ENCODE measurements around the gene OR2T6.

Gene OR2T6

GRCh38 chr1:248373761-248374160 lies 1.8 kb upstream of the OR2T6 start:
- H3K27me3 ChIP-seq (replicated peaks in 2 of 5; ENCODE audit: control insufficient read depth in 4 of 5, insufficient read depth in 5 of 5, low read length in 4 of 5) = no peaks in the 10 kb centered on the region
- peaks cover 0 to 6% (median 2%) of the 10 kb centered on the region in 4 experiments for H3K4me1 ChIP-seq (ENCODE audit: control extremely low read depth in 1 of 4, control insufficient read depth in 4 of 4, insufficient read depth in 4 of 4, low read length in 3 of 4)
- POLR2A ChIA-PET = no interaction called here
- H3K4me3 ChIP-seq (ENCODE audit: control insufficient read depth in 1 of 7, extremely low read depth in 1 of 7, insufficient read depth in 4 of 7, low read depth in 2 of 7, low read length in 6 of 7) = no peak overlapping the region
- CTCF ChIA-PET = no interaction called here
- no peaks in the 10 kb centered on the region for H3K9me3 ChIP-seq (ENCODE audit: control extremely low read depth in 1 of 5, control insufficient read depth in 4 of 5, insufficient read depth in 2 of 5, low read depth in 1 of 5, low read length in 4 of 5)
- H3K27ac ChIP-seq (ENCODE audit: insufficient read depth in 1 of 2, low read depth in 1 of 2, low read length in 2 of 2, poor library complexity in 1 of 2, severe bottlenecking in 2 of 2) = no peak overlapping the region
- no peak for DNase-seq
- no peaks in the 10 kb centered on the region for H3K36me3 ChIP-seq (ENCODE audit: control insufficient read depth in 4 of 4, insufficient read depth in 4 of 4, low read length in 3 of 4)
- WGBS (ENCODE audit: insufficient coverage) = 97% methylated on average over 4 of the region's 4 CpGs

GRCh38 chr1:248376916-248377315 lies 1.4 kb downstream of the OR2T6 start:
- Histone ChIP-seq H3K27ac (ENCODE audit: insufficient read depth in 1 of 2, low read depth in 1 of 2, low read length in 2 of 2, poor library complexity in 1 of 2, severe bottlenecking in 2 of 2) (no peak overlapping the region), H3K4me1 (ENCODE audit: control extremely low read depth in 1 of 4, control insufficient read depth in 4 of 4, insufficient read depth in 4 of 4, low read length in 3 of 4) (peaks cover 0 to 6% (median 2%) of the 10 kb centered on the region in 4 experiments), H3K27me3 (replicated peaks in 2 of 5; ENCODE audit: control insufficient read depth in 4 of 5, insufficient read depth in 5 of 5, low read length in 4 of 5) (no peaks in the 10 kb centered on the region), H3K36me3 (ENCODE audit: control insufficient read depth in 4 of 4, insufficient read depth in 4 of 4, low read length in 3 of 4) (no peaks in the 10 kb centered on the region), H3K4me3 (ENCODE audit: control insufficient read depth in 1 of 7, extremely low read depth in 1 of 7, insufficient read depth in 4 of 7, low read depth in 2 of 7, low read length in 6 of 7) (no peak overlapping the region), H3K9me3 (ENCODE audit: control extremely low read depth in 1 of 5, control insufficient read depth in 4 of 5, insufficient read depth in 2 of 5, low read depth in 1 of 5, low read length in 4 of 5) (no peaks in the 10 kb centered on the region)
- 71% methylated on average over 1 of the region's 3 CpGs for WGBS (ENCODE audit: insufficient coverage)
- CTCF ChIA-PET = no interaction called here
- no peak for DNase-seq
- POLR2A ChIA-PET = no interaction called here

- H3K9me3 ChIP-seq (ENCODE audit: control extremely low read depth in 1 of 5, control insufficient read depth in 4 of 5, insufficient read depth in 2 of 5, low read depth in 1 of 5, low read length in 4 of 5) = no peaks in the 10 kb centered on the region
- H3K27me3 ChIP-seq (replicated peaks in 2 of 5; ENCODE audit: control insufficient read depth in 4 of 5, insufficient read depth in 5 of 5, low read length in 4 of 5) = no peaks in the 10 kb centered on the region
- no peak overlapping the region for H3K27ac ChIP-seq (ENCODE audit: insufficient read depth in 1 of 2, low read depth in 1 of 2, low read length in 2 of 2, poor library complexity in 1 of 2, severe bottlenecking in 2 of 2)
- ChIA-PET POLR2A (interaction anchor here (0.6 kb wide), 1 partner anchor 447 kb away, joined by 4 read pairs; no protein-coding TSS in a partner anchor), CTCF (no interaction called here)
- DNase-seq = no peak
- 80% methylated on average over 1 of the region's 3 CpGs for WGBS (ENCODE audit: insufficient coverage)
- H3K36me3 ChIP-seq (ENCODE audit: control insufficient read depth in 4 of 4, insufficient read depth in 4 of 4, low read length in 3 of 4) = no peaks in the 10 kb centered on the region
- no peak overlapping the region for H3K4me3 ChIP-seq (ENCODE audit: control insufficient read depth in 1 of 7, extremely low read depth in 1 of 7, insufficient read depth in 4 of 7, low read depth in 2 of 7, low read length in 6 of 7)
- H3K4me1 ChIP-seq (ENCODE audit: control extremely low read depth in 1 of 4, control insufficient read depth in 4 of 4, insufficient read depth in 4 of 4, low read length in 3 of 4) = no peaks in the 10 kb centered on the region
Observed at GRCh38 chr1:248380854-248381253, 5.3 kb downstream of the OR2T6 start.

GRCh38 chr1:248388426-248388825 lies 12.9 kb downstream of the OR2T6 start:
- H3K4me1 ChIP-seq (ENCODE audit: control extremely low read depth in 1 of 4, control insufficient read depth in 4 of 4, insufficient read depth in 4 of 4, low read length in 3 of 4) = no peaks in the 10 kb centered on the region
- H3K4me3 ChIP-seq (ENCODE audit: control insufficient read depth in 1 of 7, extremely low read depth in 1 of 7, insufficient read depth in 4 of 7, low read depth in 2 of 7, low read length in 6 of 7) = no peak overlapping the region
- ChIA-PET CTCF (no interaction called here), POLR2A (no interaction called here)
- H3K36me3 ChIP-seq (ENCODE audit: control insufficient read depth in 4 of 4, insufficient read depth in 4 of 4, low read length in 3 of 4) = no peaks in the 10 kb centered on the region
- no peak overlapping the region for H3K27ac ChIP-seq (ENCODE audit: insufficient read depth in 1 of 2, low read depth in 1 of 2, low read length in 2 of 2, poor library complexity in 1 of 2, severe bottlenecking in 2 of 2)
- peak in 2 of 3 donors; percentile 50 to 66 for DNase-seq
- whole genome bisulfite sequencing (ENCODE audit: insufficient coverage) = 11% methylated on average over 2 of the region's 2 CpGs
- H3K27me3 ChIP-seq (replicated peaks in 2 of 5; ENCODE audit: control insufficient read depth in 4 of 5, insufficient read depth in 5 of 5, low read length in 4 of 5) = no peaks in the 10 kb centered on the region
- H3K9me3 ChIP-seq (ENCODE audit: control extremely low read depth in 1 of 5, control insufficient read depth in 4 of 5, insufficient read depth in 2 of 5, low read depth in 1 of 5, low read length in 4 of 5) = peaks cover 0 to 2% (median 0%) of the 10 kb centered on the region in 5 experiments

GRCh38 chr1:248393050-248393449 lies 17.5 kb downstream of the OR2T6 start:
- Histone ChIP-seq H3K9me3 (ENCODE audit: control extremely low read depth in 1 of 5, control insufficient read depth in 4 of 5, insufficient read depth in 2 of 5, low read depth in 1 of 5, low read length in 4 of 5) (no peaks in the 10 kb centered on the region), H3K27me3 (replicated peaks in 2 of 5; ENCODE audit: control insufficient read depth in 4 of 5, insufficient read depth in 5 of 5, low read length in 4 of 5) (no peaks in the 10 kb centered on the region), H3K36me3 (ENCODE audit: control insufficient read depth in 4 of 4, insufficient read depth in 4 of 4, low read length in 3 of 4) (no peaks in the 10 kb centered on the region), H3K27ac (ENCODE audit: insufficient read depth in 1 of 2, low read depth in 1 of 2, low read length in 2 of 2, poor library complexity in 1 of 2, severe bottlenecking in 2 of 2) (no peak overlapping the region), H3K4me1 (ENCODE audit: control extremely low read depth in 1 of 4, control insufficient read depth in 4 of 4, insufficient read depth in 4 of 4, low read length in 3 of 4) (no peaks in the 10 kb centered on the region), H3K4me3 (ENCODE audit: control insufficient read depth in 1 of 7, extremely low read depth in 1 of 7, insufficient read depth in 4 of 7, low read depth in 2 of 7, low read length in 6 of 7) (no peak overlapping the region)
- 92% methylated on average over 2 of the region's 2 CpGs for WGBS (ENCODE audit: insufficient coverage)
- CTCF ChIA-PET = no interaction called here
- POLR2A ChIA-PET = no interaction called here
- DNase-seq = no peak

- Histone ChIP-seq H3K36me3 (ENCODE audit: control insufficient read depth in 4 of 4, insufficient read depth in 4 of 4, low read length in 3 of 4) (no peaks in the 10 kb centered on the region), H3K4me1 (ENCODE audit: control extremely low read depth in 1 of 4, control insufficient read depth in 4 of 4, insufficient read depth in 4 of 4, low read length in 3 of 4) (no peaks in the 10 kb centered on the region), H3K4me3 (ENCODE audit: control insufficient read depth in 1 of 7, extremely low read depth in 1 of 7, insufficient read depth in 4 of 7, low read depth in 2 of 7, low read length in 6 of 7) (no peak within 1 kb of the TSS), H3K9me3 (ENCODE audit: control extremely low read depth in 1 of 5, control insufficient read depth in 4 of 5, insufficient read depth in 2 of 5, low read depth in 1 of 5, low read length in 4 of 5) (peaks cover 0 to 1% (median 0%) of the 10 kb centered on the region in 5 experiments), H3K27me3 (replicated peaks in 2 of 5; ENCODE audit: control insufficient read depth in 4 of 5, insufficient read depth in 5 of 5, low read length in 4 of 5) (no peaks in the 10 kb centered on the region), H3K27ac (ENCODE audit: insufficient read depth in 1 of 2, low read depth in 1 of 2, low read length in 2 of 2, poor library complexity in 1 of 2, severe bottlenecking in 2 of 2) (no peak within 1 kb of the TSS)
- ChIA-PET CTCF (no interaction called here), POLR2A (no interaction called here)
- WGBS (ENCODE audit: insufficient coverage) = no CpG with 5 or more reads among the region's 3 CpGs
- no peak for DNase-seq
Observed at GRCh38 chr1:248402748-248403147, 27.2 kb downstream of the OR2T6 start, which contains the start of gene OR2T1. TSS of gene OR2T1 (plus strand) at chr1:248403048. CDS start at chr1:248406148, 3,100 bp downstream.

- peaks cover 0 to 3% (median 0%) of the 10 kb centered on the region in 5 experiments for H3K9me3 ChIP-seq (ENCODE audit: control extremely low read depth in 1 of 5, control insufficient read depth in 4 of 5, insufficient read depth in 2 of 5, low read depth in 1 of 5, low read length in 4 of 5)
- no peaks in the 10 kb centered on the region for H3K36me3 ChIP-seq (ENCODE audit: control insufficient read depth in 4 of 4, insufficient read depth in 4 of 4, low read length in 3 of 4)
- no peaks in the 10 kb centered on the region for H3K4me1 ChIP-seq (ENCODE audit: control extremely low read depth in 1 of 4, control insufficient read depth in 4 of 4, insufficient read depth in 4 of 4, low read length in 3 of 4)
- peak; percentile 48 to 75 (median 51) for DNase-seq
- ChIA-PET POLR2A (no interaction called here), CTCF (no interaction called here)
- no peaks in the 10 kb centered on the region for H3K27me3 ChIP-seq (replicated peaks in 2 of 5; ENCODE audit: control insufficient read depth in 4 of 5, insufficient read depth in 5 of 5, low read length in 4 of 5)
- no peak overlapping the region for H3K27ac ChIP-seq (ENCODE audit: insufficient read depth in 1 of 2, low read depth in 1 of 2, low read length in 2 of 2, poor library complexity in 1 of 2, severe bottlenecking in 2 of 2)
- WGBS (ENCODE audit: insufficient coverage) = 76% methylated on average over 3 of the region's 6 CpGs
- H3K4me3 ChIP-seq (ENCODE audit: control insufficient read depth in 1 of 7, extremely low read depth in 1 of 7, insufficient read depth in 4 of 7, low read depth in 2 of 7, low read length in 6 of 7) = no peak overlapping the region
Observed at GRCh38 chr1:248404024-248404423, 28.5 kb downstream of the OR2T6 start.

Data from common myeloid progenitor, CD34-positive (primary cell).